Loucy (cell line): ENCODE measurements around the gene PLEKHG4.

ENCODE experiments used
- EZH2phosphoT487 ChIP-seq: fragments of 200-600 bp; IDR thresholded peaks from 2 replicates; pipeline ENCODE4 v1.6.1; 2018; ENCODE audit warnings: antibody characterized with exemption, mild to moderate bottlenecking, moderate library complexity, borderline replicate concordance
- TF ChIP-seq, protein P1 (sequence below): fragments of 200-600 bp; sonication (generic); conservative IDR thresholded peaks from 2 replicates; pipeline ENCODE4 v1.5.1; 2014; ENCODE audit warnings: mild to moderate bottlenecking, antibody characterized with exemption, low read length

DNA sequence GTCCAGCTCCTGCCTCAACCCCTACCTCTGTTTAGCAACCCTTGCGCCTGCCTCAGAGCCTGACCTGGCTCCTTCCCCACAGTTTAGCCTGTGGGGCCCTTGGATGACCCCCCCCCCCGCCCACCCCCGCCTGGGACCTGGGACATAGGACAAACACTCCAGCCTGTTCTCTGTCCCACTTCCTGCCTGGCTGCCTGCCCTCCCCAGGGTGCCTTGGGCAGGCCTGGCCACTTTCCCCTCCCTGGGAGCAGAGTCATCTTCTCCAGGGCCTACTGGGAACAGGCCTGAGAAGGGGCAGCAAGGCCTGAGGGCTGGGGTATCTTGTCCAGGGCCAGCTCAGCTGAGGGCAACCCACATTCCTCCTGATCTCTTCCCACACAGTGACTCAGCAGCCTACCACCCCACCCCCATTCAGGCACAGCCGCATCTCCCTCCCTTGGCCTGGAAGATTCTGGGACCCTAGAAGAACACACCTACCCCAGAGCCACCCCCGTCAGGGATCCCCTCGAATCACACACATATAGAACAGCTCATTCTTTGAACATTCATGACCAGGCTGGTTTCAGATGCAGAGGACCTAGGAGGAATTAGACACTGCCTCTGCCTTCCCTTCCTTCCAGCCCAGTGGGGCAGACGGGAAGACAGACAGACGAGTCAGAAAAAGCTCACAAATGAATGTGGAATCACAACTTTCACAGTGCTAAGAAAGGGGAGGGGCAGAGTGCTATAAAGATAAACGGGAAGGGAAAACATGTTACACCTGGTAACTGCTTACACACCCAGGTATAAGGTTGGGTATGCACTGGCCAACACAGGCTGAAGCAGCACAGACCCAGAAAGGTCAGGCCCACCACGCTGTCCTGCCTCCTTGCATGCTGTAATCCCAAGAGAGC lies 38.1 kb upstream of the PLEKHG4 start:
- TF ChIP-seq, protein P1, sequence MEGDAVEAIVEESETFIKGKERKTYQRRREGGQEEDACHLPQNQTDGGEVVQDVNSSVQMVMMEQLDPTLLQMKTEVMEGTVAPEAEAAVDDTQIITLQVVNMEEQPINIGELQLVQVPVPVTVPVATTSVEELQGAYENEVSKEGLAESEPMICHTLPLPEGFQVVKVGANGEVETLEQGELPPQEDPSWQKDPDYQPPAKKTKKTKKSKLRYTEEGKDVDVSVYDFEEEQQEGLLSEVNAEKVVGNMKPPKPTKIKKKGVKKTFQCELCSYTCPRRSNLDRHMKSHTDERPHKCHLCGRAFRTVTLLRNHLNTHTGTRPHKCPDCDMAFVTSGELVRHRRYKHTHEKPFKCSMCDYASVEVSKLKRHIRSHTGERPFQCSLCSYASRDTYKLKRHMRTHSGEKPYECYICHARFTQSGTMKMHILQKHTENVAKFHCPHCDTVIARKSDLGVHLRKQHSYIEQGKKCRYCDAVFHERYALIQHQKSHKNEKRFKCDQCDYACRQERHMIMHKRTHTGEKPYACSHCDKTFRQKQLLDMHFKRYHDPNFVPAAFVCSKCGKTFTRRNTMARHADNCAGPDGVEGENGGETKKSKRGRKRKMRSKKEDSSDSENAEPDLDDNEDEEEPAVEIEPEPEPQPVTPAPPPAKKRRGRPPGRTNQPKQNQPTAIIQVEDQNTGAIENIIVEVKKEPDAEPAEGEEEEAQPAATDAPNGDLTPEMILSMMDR: no peak
- no peak for TF ChIP-seq EZH2phosphoT487
